NCI-H146 treated with DMSO at 0.1 percent for 48 hours (cell line): Measurements from ENCODE around the gene CIB1.

Experiments used
- DNase-seq: peaks from one replicate; lab custom pipeline; 2025; ENCODE audit not compliant: unreplicated experiment; lab: John Stamatoyannopoulos, UW

CIB1 gene

GRCh38 chr15:90219421-90220141 lies 14.2 kb downstream of the CIB1 start:
- DNase-seq, result no peak

GRCh38 chr15:90217671-90218394 lies 15.9 kb downstream of the CIB1 start:
- DNase-seq, result no peak

GRCh38 chr15:90214553-90215196 lies 19.1 kb downstream of the CIB1 start:
- DNase-seq, result no peak

- no peak for DNase-seq
Measured at GRCh38 chr15:90213818-90214204, 19.9 kb downstream of the CIB1 start.

GRCh38 chr15:90213122-90213817 lies 20.5 kb downstream of the CIB1 start:
- DNase-seq, result no peak

GRCh38 chr15:90212221-90213098 lies 21.3 kb downstream of the CIB1 start:
- no peak for DNase-seq

GRCh38 chr15:90211440-90212143 lies 22.1 kb downstream of the CIB1 start:
- DNase-seq, result no peak

GRCh38 chr15:90211009-90211408 lies 22.7 kb downstream of the CIB1 start:
- no peak for DNase-seq

- DNase-seq, result no peak
Measured at GRCh38 chr15:90210593-90210992, 23.1 kb downstream of the CIB1 start.

- no peak for DNase-seq
Measured at GRCh38 chr15:90209591-90209990, 24.1 kb downstream of the CIB1 start.

- DNase-seq, result no peak
Measured at GRCh38 chr15:90208356-90208755, 25.4 kb downstream of the CIB1 start.

- no peak for DNase-seq
Measured at GRCh38 chr15:90207252-90207651, 26.5 kb downstream of the CIB1 start.

- no peak for DNase-seq
Measured at GRCh38 chr15:90205886-90206285, 27.9 kb downstream of the CIB1 start.

- DNase-seq, result no peak
Measured at GRCh38 chr15:90205050-90205848, 28.5 kb downstream of the CIB1 start.

GRCh38 chr15:90203922-90204321 lies 29.8 kb downstream of the CIB1 start:
- peak; percentile 32 for DNase-seq

GRCh38 chr15:90203473-90203872 lies 30.3 kb downstream of the CIB1 start:
- DNase-seq, result no peak

GRCh38 chr15:90202929-90203328 lies 30.8 kb downstream of the CIB1 start:
- DNase-seq, result no peak

GRCh38 chr15:90201944-90202375 lies 31.8 kb downstream of the CIB1 start:
- no peak for DNase-seq
